Stimulated activated CD4-positive, alpha-beta T cell treated with anti-CD3 and anti-CD28 coated beads, Interleukin-2, amount 100 ng/mL, for 48 hours (primary cell): ENCODE results near the gene SMIM26.
A peak's percentile ranks its signal among the peaks of the same experiment; 100 is the strongest.

Experiments used
- DNase-seq, 2 donors: peaks; one replicate each; pipeline ENCODE4 v3.0.0-alpha.2; 2020

Gene SMIM26

GRCh38 chr20:18587665-18588573 lies 20.7 kb downstream of the SMIM26 start, which contains the start of gene DTD1:
Gene DTD1, plus strand, starts transcription at chr20:18588054. Its CDS starts 19 bp downstream, at chr20:18588073.
- peak; percentile 91 to 92 for DNase-seq

- no peak for DNase-seq
Observed at GRCh38 chr20:18588574-18588933, 21.3 kb downstream of the SMIM26 start.

DNA sequence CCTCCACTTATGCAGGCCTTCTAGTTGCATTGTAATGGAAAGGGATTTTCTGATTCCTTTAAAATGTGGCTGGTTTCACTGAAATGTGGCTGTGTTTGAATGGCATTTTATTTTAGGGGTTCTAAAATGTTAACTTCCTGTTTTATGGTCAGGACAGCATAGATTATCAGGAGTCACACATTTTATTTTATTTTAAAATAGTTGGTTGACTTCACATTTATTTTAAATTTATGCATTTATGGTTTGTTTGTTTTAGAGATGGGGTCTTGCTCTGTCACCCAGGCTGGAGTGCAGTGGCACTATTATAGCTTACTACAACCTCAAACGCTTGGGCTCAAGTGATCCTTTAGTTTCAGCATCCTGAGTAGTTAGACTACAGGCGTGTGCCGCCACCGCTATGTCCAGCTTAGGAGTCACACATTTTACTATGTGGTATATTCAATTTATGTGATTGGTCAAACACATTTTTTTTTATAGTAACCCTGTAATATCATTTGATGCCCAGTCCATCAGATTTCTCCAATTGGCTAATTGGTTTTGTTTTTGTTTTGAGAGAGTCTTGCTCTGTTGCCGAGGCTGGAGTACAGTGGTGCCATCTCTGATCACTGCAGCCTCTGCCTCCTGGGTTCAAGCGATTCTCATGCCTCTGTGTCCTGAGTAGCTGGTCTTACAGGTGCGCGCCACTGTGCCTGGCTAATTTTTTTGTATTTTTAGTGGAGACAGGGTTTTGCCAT lies 22.9 kb downstream of the SMIM26 start:
- DNase-seq = no peak

GRCh38 chr20:18596270-18596669 lies 29.0 kb downstream of the SMIM26 start:
- no peak for DNase-seq

- DNase-seq = no peak
Observed at GRCh38 chr20:18609741-18610140, 42.5 kb downstream of the SMIM26 start.

DNA sequence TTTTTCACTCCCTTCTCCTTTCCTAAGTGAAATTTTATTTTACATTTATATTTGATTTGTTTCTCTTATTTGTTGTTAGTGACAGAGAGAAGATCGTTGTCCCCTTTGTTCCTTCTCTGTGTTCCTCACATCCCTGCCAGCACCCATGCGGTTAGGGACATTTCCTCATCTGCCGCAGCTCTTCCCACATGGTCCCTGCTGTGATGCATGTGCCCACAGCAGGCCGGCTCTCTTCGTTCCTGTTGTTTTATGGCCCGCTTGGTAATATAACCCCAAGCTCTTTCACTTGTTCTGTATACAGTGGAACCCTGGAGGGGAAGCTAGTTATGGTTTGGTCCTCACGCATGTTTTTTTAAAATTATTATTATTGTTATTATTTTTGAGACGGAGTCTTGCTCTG lies 44.3 kb downstream of the SMIM26 start:
- no peak for DNase-seq

DNA sequence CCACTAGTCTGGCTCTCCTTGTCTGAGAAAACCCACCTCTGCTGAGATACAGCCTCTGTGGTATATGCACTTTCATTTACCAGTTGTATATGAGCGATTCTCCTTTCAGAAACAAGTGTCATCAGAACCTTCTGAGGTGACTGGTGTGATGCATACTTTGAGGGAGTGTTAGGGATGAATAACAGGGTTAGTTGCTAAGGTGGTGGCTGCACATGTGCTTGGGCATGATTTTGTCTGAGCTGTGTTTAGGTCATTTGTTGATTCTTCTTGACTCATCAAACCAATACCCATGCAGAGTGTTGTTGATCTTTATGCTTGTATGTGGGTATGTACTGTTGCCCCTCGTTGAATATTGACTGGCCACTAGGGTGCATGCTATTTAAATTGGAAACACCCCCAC lies 46.3 kb downstream of the SMIM26 start:
- DNase-seq = no peak

- DNase-seq = no peak
Observed at GRCh38 chr20:18614244-18614643, 47.0 kb downstream of the SMIM26 start.

- DNase-seq = no peak
Observed at GRCh38 chr20:18615020-18615650, 47.9 kb downstream of the SMIM26 start.
